GM19395 (cell line): ENCODE data around the gene RAB5A.
"Not testable (repeated sequence)": the region's sequence is repeated elsewhere in the genome, so short reads cannot be mapped to it uniquely, and the experiment has no call there.

Source experiments
- ATAC-seq: cut with Tn5 transposase; IDR thresholded peaks from one replicate; pipeline ENCODE4 v1.9.1; 2021; ENCODE audit warnings: mild to moderate bottlenecking, moderate library complexity; ENCODE audit not compliant: unreplicated experiment

RAB5A gene

GRCh38 chr3:20023623-20024405 is 76.9 kb downstream of the RAB5A start:
- no peak for ATAC-seq

GRCh38 chr3:20027136-20027535 is 80.2 kb downstream of the RAB5A start:
- no peak for ATAC-seq

GRCh38 chr3:20028905-20029331 is 82.0 kb downstream of the RAB5A start:
- ATAC-seq: no peak

GRCh38 chr3:20031939-20032338 is 85.0 kb downstream of the RAB5A start:
- ATAC-seq: not testable (repeated sequence)
